Peyer's patch (tissue), 4 donors: ENCODE results near the gene TUBGCP3. TPM values are rescaled to one million over a fixed set of nuclear protein-coding genes. Genes with fewer than 3 reads are reported as not detected.

Experiments used
- DNase-seq, 3 donors: peaks; one replicate each; pipeline ENCODE4 v3.0.0-alpha.2; 2017 to 2019
- H3K27ac ChIP-seq, 4 donors: fragments of 200-600 bp; sonication (generic); one replicate each; pipeline ENCODE4 v1.5.1; 2016 to 2019
- H3K27me3 ChIP-seq, 2 donors: fragments of 200-600 bp; sonication (generic); one replicate each; pipeline ENCODE4 v1.5.1; 2019
- H3K36me3 ChIP-seq, 3 donors: fragments of 200-600 bp; sonication (generic); one replicate each; pipeline ENCODE4 v1.5.1; 2016 to 2019
- H3K4me1 ChIP-seq, 4 donors: fragments of 200-600 bp; sonication (generic); one replicate each; pipeline ENCODE4 v1.5.1; 2016 to 2019
- H3K4me3 ChIP-seq, 4 donors: fragments of 200-600 bp; sonication (generic); 1 replicate in 3 of 4; 2 replicates in 1 of 4; pipeline ENCODE4 v1.5.1; 2016 to 2019; ENCODE audit warnings: mild to moderate bottlenecking in 1 of 4
- H3K9me3 ChIP-seq, 4 donors: fragments of 200-600 bp; sonication (generic); one replicate each; pipeline ENCODE4 v1.5.1; 2016 to 2019; ENCODE audit warnings: mild to moderate bottlenecking in 1 of 4
- CTCF ChIP-seq, 6 experiments: fragments of 450-650 bp in 4 of 6; fragments of 200-600 bp in 2 of 6; sonication (generic) in 1 of 6; IDR thresholded peaks; one replicate each; pipeline ENCODE4 v1.5.1; 2017 to 2019; ENCODE audit warnings: antibody characterized with exemption in 6 of 6, mild to moderate bottlenecking in 3 of 6, moderate library complexity in 1 of 6
- POLR2A ChIP-seq, 2 donors: fragments of 450-650 bp; IDR thresholded peaks; one replicate each; pipeline ENCODE4 v1.5.1; 2017; ENCODE audit warnings: antibody characterized with exemption in 2 of 2, mild to moderate bottlenecking in 2 of 2, moderate library complexity in 2 of 2
- total RNA-seq, 4 donors: library from RNA; depleted of rRNA; stranded (reverse); fragments of >200 nt; gene quantifications; one replicate each; pipeline ENCODE4 v1.1.0, GENCODE V29; 2016

Gene TUBGCP3
- total RNA-seq, 4 donors from 2014 or later = 32.2 to 75.9 (median 43.6) TPM

GRCh38 chr13:112602189-112602588, 14.2 kb upstream of the TUBGCP3 start:
- H3K4me3 ChIP-seq = no peak overlapping the region
- H3K27ac ChIP-seq = no peak overlapping the region
- H3K4me1 ChIP-seq = no peaks in the 10 kb centered on the region
- H3K9me3 ChIP-seq = no peaks in the 10 kb centered on the region
- no peaks in the 10 kb centered on the region for H3K27me3 ChIP-seq
- TF ChIP-seq POLR2A (IDR thresholded peaks at IDR 0.05) (no peak), CTCF (IDR thresholded peaks at IDR 0.05) (no peak)
- DNase-seq = no peak
- H3K36me3 ChIP-seq = no peaks in the 10 kb centered on the region

GRCh38 chr13:112601371-112601770, 13.4 kb upstream of the TUBGCP3 start:
- H3K9me3 ChIP-seq = no peaks in the 10 kb centered on the region
- no peaks in the 10 kb centered on the region for H3K27me3 ChIP-seq
- no peak for DNase-seq
- no peak overlapping the region for H3K27ac ChIP-seq
- no peak overlapping the region for H3K4me3 ChIP-seq
- H3K4me1 ChIP-seq = no peaks in the 10 kb centered on the region
- no peak for TF ChIP-seq CTCF (IDR thresholded peaks at IDR 0.05)
- TF ChIP-seq POLR2A (IDR thresholded peaks at IDR 0.05) = no peak
- H3K36me3 ChIP-seq = no peaks in the 10 kb centered on the region

GRCh38 chr13:112596235-112596634, 8.3 kb upstream of the TUBGCP3 start:
- no peak for DNase-seq
- TF ChIP-seq POLR2A (IDR thresholded peaks at IDR 0.05) (no peak), CTCF (IDR thresholded peaks at IDR 0.05) (no peak)
- Histone ChIP-seq H3K27ac (no peak overlapping the region), H3K4me1 (no peaks in the 10 kb centered on the region), H3K9me3 (no peaks in the 10 kb centered on the region), H3K36me3 (no peaks in the 10 kb centered on the region), H3K4me3 (no peak overlapping the region), H3K27me3 (no peaks in the 10 kb centered on the region)

- H3K36me3 ChIP-seq = no peaks in the 10 kb centered on the region
- H3K4me3 ChIP-seq = no peak overlapping the region
- no peak for DNase-seq
- no peaks in the 10 kb centered on the region for H3K9me3 ChIP-seq
- H3K4me1 ChIP-seq = peaks cover 0 to 7% (median 2%) of the 10 kb centered on the region in 4 donors
- H3K27ac ChIP-seq = no peak overlapping the region
- TF ChIP-seq POLR2A (IDR thresholded peaks at IDR 0.05) (no peak), CTCF (IDR thresholded peaks at IDR 0.05) (no peak)
- no peaks in the 10 kb centered on the region for H3K27me3 ChIP-seq
Observed at GRCh38 chr13:112592647-112593046, 4.7 kb upstream of the TUBGCP3 start.

- no peak overlapping the region for H3K4me3 ChIP-seq
- H3K9me3 ChIP-seq = no peaks in the 10 kb centered on the region
- H3K27ac ChIP-seq = no peak overlapping the region
- no peaks in the 10 kb centered on the region for H3K36me3 ChIP-seq
- no peak for DNase-seq
- peaks cover 0 to 7% (median 2%) of the 10 kb centered on the region in 4 donors for H3K4me1 ChIP-seq
- no peaks in the 10 kb centered on the region for H3K27me3 ChIP-seq
- TF ChIP-seq POLR2A (IDR thresholded peaks at IDR 0.05) (no peak), CTCF (IDR thresholded peaks at IDR 0.05) (no peak)
Observed at GRCh38 chr13:112592181-112592580, 4.2 kb upstream of the TUBGCP3 start.
